A673 (cell line): ENCODE data around the gene MEGF10. TPM values are rescaled to one million over a fixed set of nuclear protein-coding genes. Genes with fewer than 3 reads are reported as not detected.

ENCODE experiments used
- BruUV-seq: library from RNA; stranded (reverse); fragments of 400-500 nt; replicated peaks from 2 replicates; lab custom pipeline; 2021; lab: Mats Ljungman, UMichigan
- CTCF ChIA-PET: fragments of 300-600 bp; sonication (Branson Sonifier 250); formaldehyde crosslinking; loops from one replicate; lab custom pipeline; 2022; ENCODE audit warnings: antibody characterized with exemption; lab: Charles Lee
- POLR2A ChIA-PET: fragments of 300-600 bp; sonication (Branson Sonifier 250); formaldehyde crosslinking; loops from one replicate; lab custom pipeline; 2022; ENCODE audit warnings: antibody characterized with exemption; ENCODE audit not compliant: low non-redundant PET; lab: Charles Lee
- DNase-seq: peaks from one replicate; pipeline ENCODE4 v3.0.0-alpha.2; 2015; ENCODE audit warnings: low spot score
- H3K27ac ChIP-seq: fragments of 200-600 bp; sonication (generic); 2 replicates; pipeline ENCODE4 v1.5.1; 2016; ENCODE audit warnings: mixed run types, low read depth, mild to moderate bottlenecking, mixed read lengths, antibody characterized with exemption, low read length; ENCODE audit not compliant: poor library complexity, severe bottlenecking
- H3K27me3 ChIP-seq: fragments of 200-600 bp; sonication (generic); replicated peaks from 2 replicates; pipeline ENCODE4 v1.6.1; 2017; ENCODE audit warnings: mixed run types, low read depth, mild to moderate bottlenecking, mixed read lengths, antibody characterized with exemption, low read length; ENCODE audit not compliant: insufficient read depth, poor library complexity
- H3K36me3 ChIP-seq: fragments of 200-600 bp; sonication (generic); 2 replicates; pipeline ENCODE4 v1.6.1; 2016; ENCODE audit warnings: mixed run types, mild to moderate bottlenecking, mixed read lengths, antibody characterized with exemption, low read length; ENCODE audit not compliant: insufficient read depth, poor library complexity, severe bottlenecking
- H3K4me1 ChIP-seq: fragments of 200-600 bp; sonication (generic); 2 replicates; pipeline ENCODE4 v1.6.1; 2017; ENCODE audit warnings: mixed run types, mild to moderate bottlenecking, mixed read lengths, antibody characterized with exemption, low read length; ENCODE audit not compliant: insufficient read depth, poor library complexity, severe bottlenecking
- H3K4me3 ChIP-seq: fragments of 200-600 bp; sonication (generic); 2 replicates; pipeline ENCODE4 v1.5.1; 2016; ENCODE audit warnings: low read depth, mixed run types, mild to moderate bottlenecking, mixed read lengths, low read length; ENCODE audit not compliant: poor library complexity, severe bottlenecking
- H3K9me3 ChIP-seq: fragments of 200-600 bp; sonication (generic); 2 replicates; pipeline ENCODE4 v1.6.1; 2016; ENCODE audit warnings: mixed run types, low read depth, mild to moderate bottlenecking, mixed read lengths, antibody characterized with exemption, low read length; ENCODE audit not compliant: poor library complexity, severe bottlenecking
- EZH2 ChIP-seq: fragments of 200-600 bp; sonication (generic); IDR thresholded peaks from 2 replicates; pipeline ENCODE4 v1.6.1; 2017; ENCODE audit warnings: borderline replicate concordance, low read depth, mild to moderate bottlenecking, mixed read lengths, antibody characterized with exemption, low read length; ENCODE audit not compliant: poor library complexity, severe bottlenecking
- intact Hi-C: fragments of 100-400 bp; cut with micrococcal nuclease; formaldehyde crosslinking; loops from one replicate; pipeline ENCODE4 v1.10.0; 2022; ENCODE audit not compliant: unreplicated experiment
- total RNA-seq: library from RNA; stranded (reverse); gene quantifications from 2 replicates; pipeline ENCODE4 v1.2.3, GENCODE V29; 2021
- TF ChIP-seq, protein P1 (sequence below): fragments of 300-800, 200-600 bp; sonication (generic); conservative IDR thresholded peaks from 2 replicates; pipeline ENCODE4 v1.5.1; 2017; ENCODE audit warnings: low read depth, mild to moderate bottlenecking, antibody characterized with exemption, low read length, moderate library complexity, mixed read lengths

The MEGF10 gene
- total RNA-seq, 1 experiment from 2014 or later, result 0.71 TPM

DNA sequence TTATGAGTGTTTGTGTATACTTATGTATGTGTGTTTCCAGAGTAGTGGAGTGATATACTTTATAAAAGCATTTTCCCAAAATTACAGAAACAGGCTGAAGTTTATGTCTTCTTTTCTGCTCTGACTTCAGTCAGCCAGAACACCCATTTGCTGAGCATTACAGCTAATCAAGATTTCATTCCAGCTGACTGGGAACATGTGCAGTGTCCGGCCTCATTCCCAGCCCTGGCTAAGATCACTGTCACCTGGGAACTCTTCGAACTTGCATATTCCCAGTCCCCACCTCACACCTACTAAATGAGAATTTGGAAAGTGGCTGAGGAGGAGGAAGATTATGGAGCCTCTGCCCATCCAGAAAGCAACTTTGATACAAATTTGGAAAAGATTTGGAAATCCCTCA is 136.1 kb downstream of the MEGF10 start:
- Histone ChIP-seq H3K9me3 (no peaks in the 10 kb centered on the region), H3K27me3 (no peaks in the 10 kb centered on the region), H3K4me3 (no peak overlapping the region), H3K27ac (no peak overlapping the region), H3K36me3 (no peaks in the 10 kb centered on the region), H3K4me1 (no peaks in the 10 kb centered on the region)
- DNase-seq, result no peak
- CTCF ChIA-PET, result no interaction called here
- BruUV-seq, result no TSS peak
- TF ChIP-seq, protein P1, sequence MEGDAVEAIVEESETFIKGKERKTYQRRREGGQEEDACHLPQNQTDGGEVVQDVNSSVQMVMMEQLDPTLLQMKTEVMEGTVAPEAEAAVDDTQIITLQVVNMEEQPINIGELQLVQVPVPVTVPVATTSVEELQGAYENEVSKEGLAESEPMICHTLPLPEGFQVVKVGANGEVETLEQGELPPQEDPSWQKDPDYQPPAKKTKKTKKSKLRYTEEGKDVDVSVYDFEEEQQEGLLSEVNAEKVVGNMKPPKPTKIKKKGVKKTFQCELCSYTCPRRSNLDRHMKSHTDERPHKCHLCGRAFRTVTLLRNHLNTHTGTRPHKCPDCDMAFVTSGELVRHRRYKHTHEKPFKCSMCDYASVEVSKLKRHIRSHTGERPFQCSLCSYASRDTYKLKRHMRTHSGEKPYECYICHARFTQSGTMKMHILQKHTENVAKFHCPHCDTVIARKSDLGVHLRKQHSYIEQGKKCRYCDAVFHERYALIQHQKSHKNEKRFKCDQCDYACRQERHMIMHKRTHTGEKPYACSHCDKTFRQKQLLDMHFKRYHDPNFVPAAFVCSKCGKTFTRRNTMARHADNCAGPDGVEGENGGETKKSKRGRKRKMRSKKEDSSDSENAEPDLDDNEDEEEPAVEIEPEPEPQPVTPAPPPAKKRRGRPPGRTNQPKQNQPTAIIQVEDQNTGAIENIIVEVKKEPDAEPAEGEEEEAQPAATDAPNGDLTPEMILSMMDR, result no peak
- TF ChIP-seq EZH2, result no peak
- POLR2A ChIA-PET, result no interaction called here
- intact Hi-C loops, result no loop called here

DNA sequence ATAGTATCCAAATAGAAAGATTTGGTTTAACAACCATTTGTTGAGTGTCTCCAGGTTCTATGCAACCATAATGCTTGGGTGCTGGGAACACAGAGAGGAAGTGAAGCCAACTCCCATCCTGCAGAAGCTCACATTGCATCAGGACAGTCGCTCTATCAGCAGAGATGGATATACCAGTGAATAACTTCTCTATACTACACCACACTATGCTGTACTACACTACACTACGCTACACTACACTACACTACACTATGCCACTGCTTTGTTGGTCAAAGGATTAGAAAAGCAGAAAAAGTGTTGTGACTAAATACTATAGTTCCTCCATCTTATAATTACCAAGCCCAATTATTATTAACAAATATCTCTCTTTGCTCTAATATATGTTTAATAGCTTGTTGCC is 137.7 kb downstream of the MEGF10 start:
- DNase-seq, result no peak
- H3K27ac ChIP-seq, result no peak overlapping the region
- ChIA-PET POLR2A (no interaction called here), CTCF (no interaction called here)
- no peaks in the 10 kb centered on the region for H3K27me3 ChIP-seq
- TF ChIP-seq EZH2, result no peak
- TF ChIP-seq, protein P1, result no peak
- no peaks in the 10 kb centered on the region for H3K4me1 ChIP-seq
- no peak overlapping the region for H3K4me3 ChIP-seq
- H3K9me3 ChIP-seq, result no peaks in the 10 kb centered on the region
- intact Hi-C loops, result no loop called here
- BruUV-seq, result no TSS peak
- no peaks in the 10 kb centered on the region for H3K36me3 ChIP-seq

DNA sequence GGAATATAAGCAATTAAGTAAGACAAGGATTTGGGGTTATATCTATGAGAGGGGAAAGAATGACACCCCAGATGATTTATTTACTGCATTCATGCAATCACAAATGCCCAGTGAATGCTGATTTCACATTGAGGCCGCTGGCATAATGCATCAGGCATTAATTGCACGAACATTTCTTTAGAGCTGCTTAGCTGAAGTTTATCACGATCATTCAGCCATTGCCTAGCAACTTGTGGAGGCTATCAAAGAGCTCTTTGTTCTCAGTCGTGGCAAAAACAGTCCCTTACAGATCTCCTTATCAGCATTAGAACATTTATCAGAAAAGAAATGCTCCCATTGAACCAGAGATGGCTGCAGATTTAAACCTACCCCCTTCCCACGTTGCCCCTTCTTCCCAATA is 138.2 kb downstream of the MEGF10 start:
- no peak for DNase-seq
- no peaks in the 10 kb centered on the region for H3K9me3 ChIP-seq
- TF ChIP-seq EZH2, result no peak
- TF ChIP-seq, protein P1, result no peak
- H3K27me3 ChIP-seq, result no peaks in the 10 kb centered on the region
- H3K4me3 ChIP-seq, result no peak overlapping the region
- ChIA-PET POLR2A (no interaction called here), CTCF (no interaction called here)
- no peaks in the 10 kb centered on the region for H3K36me3 ChIP-seq
- H3K27ac ChIP-seq, result no peak overlapping the region
- no TSS peak for BruUV-seq
- no peaks in the 10 kb centered on the region for H3K4me1 ChIP-seq
- intact Hi-C loops, result no loop called here
